CD4-positive, alpha-beta T cell treated with Interleukin-4 for 4 hours (primary cell): Measurements from ENCODE around the gene PPARG.

ENCODE experiments used
- DNase-seq: peaks from one replicate; pipeline ENCODE4 v3.0.0-alpha.2; 2020

Gene PPARG

DNA sequence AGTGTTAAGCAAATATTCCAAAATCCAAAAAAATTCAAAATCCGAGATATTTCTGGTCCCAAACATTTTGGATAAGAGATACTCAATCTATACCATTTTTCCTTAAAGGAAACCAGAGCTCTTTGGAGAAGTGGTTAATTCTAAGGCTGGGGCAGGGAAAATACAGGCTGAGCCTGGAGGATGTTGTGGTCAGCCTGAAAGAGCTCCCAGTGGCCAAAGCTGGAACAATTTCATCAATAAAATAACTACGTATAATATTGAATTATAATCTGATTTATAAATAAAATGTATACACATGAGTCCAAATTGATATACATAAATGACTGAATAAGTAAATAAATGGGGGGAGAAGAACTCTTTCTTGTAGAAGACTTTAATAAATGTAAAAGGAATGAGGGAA is 24.6 kb downstream of the PPARG start:
- DNase-seq = no peak

DNA sequence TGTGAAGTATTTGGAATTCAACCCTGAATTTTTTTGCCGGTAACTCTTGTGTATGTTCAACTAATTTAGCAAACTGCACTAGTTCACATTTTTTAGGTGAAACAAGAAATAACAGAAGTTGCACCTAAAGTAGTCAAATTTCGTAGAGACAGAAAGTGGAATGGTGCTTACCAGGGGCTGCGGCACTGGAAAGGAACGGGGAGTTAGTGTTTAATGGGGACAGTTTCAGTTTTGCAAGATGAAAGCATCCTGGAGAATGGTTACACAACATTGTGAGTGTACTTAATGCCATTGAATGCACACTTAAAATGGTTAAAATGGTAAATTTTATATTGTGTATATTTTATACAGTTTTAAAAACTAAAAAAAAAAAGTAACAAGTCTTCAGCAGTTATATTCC is 27.4 kb downstream of the PPARG start:
- no peak for DNase-seq

DNA sequence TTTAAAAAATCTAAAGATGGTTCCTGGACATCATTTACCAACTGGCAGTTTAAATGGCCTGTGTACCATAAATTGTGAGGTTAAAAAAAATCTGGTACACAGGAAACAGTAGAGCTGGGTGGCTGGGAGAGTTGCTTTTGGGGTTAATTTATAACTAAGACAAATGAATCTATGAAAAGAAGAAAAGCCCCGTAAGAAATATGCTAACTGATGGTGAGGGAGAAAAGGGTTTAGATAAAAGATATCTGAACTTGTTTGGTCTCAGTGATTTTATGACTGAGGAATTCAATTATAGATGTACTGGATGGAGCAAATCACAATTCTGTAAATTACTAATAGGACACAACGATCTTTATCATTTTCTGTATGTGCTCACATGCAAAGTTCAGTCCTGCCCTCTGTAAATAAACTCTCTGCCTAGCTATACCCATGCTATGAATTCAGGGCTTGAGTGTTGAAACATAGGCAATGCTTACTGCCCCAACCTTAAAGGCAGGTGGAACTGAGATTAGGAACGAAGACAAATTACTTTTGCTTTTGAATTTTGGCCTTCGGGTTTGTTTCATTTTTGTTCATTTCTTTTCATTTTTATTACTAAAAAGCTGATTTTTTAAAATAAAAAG is 28.0 kb downstream of the PPARG start:
- DNase-seq = no peak

DNA sequence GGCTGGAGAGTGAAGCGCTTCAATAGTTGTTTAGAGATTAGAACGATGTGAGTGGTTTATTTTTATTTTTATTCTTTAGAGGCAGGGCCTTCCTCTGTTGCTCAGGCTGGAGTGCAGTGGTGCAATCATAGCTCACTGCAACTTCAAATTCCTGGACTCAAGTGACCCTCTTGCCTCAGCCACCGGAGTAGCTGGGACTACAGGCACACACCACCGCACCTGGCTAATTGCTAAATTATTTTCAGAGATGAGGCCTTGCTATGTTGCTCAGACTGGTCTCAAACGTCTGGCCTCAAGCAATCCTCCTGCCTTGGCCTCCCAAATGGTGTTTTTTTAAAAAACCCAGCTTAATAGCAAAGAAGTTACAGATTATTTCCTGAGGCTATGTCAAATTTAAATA is 29.0 kb downstream of the PPARG start:
- DNase-seq = no peak

DNA sequence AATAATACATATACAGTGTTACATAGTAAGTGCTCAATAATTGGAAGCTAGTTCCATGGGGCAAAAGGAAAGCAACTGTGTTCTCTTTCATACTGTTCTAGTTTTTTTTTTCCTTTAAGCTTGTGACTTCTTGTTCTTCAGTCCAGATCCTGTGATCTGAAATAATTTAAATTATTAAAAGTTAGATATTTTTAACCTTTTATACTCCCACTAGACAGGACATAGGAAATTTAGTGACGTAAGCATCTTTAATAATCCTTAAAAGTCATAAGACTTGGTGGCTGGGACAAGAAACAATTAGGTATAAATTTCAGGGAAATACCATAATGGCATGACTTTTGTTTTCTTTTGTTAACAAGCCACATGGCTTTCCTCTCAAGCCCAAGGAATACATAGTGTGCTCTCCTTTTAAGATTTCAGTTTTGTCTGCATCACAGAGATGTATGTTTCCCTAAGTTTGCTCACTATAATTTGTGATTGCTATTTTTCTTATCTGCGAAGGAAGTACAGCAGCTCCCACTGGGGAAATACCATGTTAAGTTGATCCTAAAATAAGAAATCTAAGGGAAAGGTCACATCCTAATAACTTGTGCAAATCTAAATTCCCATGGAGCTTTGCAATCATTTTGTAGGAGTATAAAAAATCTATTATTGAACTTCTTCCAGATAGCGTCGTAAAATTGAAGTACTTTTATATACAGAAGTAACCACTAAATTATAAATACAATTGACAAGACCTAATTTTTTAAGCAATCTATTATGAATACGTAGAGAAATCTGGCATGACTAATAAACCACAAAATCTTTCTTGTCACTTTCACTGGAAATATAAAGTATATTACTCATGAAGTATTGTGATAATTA is 30.1 kb downstream of the PPARG start:
- DNase-seq = no peak

DNA sequence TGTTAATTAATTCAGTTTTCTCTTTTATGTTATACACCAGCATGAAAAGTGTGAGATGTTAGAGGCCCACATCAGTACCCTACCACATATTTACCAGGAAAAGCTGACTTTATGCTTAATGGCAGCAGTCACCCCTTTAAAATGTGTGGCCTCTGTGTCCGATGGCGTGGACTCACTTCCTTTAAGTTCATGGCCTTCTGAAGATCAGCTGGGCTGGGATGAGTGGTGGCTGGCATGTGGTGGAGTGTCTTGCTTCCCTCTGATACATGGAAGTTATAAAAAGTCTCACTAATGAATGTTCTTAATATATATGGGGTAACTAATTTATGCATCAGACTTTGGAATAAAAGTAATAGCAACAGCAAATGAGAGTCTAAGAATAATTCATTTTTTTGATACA is 32.1 kb downstream of the PPARG start:
- no peak for DNase-seq

DNA sequence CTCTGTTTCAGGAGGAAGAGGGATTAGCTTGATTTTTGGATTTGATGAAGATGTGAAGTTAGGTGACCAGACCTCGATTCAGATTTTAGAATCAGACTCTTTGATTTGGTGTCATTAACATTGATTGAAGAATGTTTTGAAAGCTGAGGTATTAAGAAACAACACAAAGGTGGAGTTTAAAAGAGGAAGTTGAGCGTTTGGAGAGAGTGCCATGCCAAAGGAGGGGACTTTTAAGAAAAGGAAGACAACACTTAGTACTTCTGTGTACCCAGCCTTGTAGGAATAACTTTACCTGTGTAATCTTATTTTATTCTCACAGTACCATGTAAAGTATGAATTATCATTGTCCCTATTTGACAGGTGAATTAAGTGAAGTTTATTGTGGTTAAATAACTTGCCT is 34.4 kb downstream of the PPARG start:
- no peak for DNase-seq

DNA sequence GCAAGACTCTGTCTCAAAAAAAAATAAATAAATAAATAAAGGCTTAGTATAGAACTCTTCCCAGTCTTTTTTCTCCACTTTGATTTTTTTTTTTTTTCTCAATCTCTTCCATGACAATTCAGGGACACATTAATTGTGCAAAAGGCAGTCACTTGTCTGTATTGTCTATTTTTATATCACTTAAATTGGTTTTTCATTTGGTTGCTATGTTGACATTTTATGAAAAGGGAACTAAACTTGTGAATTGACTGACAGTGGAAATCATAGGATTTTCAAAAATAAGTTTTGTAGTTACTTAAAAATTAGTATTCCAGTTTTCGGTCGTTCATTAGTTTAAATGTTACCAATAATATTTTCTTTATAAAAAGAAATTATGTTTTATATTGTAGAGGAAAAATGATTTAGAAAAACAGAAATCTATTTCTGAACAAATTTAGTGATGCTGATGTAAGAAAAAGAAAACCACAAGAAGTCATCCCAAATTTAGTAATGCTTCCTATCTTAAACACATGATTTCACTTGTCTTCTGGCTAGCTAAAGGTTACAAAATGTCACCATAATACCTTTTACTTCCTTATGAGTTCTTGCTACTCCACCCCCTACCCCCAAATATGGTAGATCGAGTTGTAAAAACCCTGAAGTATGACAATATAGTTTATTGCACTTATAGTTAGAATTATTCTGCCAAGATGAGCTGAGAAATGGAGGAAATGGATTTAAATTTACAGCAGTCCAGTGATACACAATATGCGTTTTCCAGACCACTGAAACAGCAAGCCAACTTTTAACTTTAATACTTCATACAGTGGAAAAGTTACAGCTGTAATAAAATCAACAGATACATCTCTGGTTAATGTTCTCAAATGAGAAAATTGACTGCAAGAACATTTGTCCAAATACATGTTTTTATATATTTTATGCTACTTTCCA is 37.0 kb downstream of the PPARG start:
- no peak for DNase-seq

DNA sequence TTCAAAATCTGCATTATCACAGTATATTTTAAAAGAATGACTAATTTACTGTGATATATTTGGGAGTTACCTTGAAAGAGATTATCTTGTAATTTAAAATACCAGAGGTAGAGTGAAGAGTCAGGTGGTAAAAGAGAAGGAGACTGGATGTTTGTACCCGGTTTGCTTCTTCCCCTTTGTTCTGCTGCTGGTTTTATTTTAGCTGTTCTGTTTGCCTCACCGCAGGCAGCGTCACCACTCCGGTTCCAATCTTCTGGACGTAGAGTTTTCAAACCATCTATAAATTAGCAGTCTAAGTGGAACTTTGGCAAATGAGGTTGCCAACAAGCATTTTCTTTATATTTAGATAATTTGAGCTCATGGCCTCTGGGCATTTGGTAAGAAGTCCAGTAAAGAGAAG is 38.2 kb downstream of the PPARG start:
- DNase-seq = no peak

DNA sequence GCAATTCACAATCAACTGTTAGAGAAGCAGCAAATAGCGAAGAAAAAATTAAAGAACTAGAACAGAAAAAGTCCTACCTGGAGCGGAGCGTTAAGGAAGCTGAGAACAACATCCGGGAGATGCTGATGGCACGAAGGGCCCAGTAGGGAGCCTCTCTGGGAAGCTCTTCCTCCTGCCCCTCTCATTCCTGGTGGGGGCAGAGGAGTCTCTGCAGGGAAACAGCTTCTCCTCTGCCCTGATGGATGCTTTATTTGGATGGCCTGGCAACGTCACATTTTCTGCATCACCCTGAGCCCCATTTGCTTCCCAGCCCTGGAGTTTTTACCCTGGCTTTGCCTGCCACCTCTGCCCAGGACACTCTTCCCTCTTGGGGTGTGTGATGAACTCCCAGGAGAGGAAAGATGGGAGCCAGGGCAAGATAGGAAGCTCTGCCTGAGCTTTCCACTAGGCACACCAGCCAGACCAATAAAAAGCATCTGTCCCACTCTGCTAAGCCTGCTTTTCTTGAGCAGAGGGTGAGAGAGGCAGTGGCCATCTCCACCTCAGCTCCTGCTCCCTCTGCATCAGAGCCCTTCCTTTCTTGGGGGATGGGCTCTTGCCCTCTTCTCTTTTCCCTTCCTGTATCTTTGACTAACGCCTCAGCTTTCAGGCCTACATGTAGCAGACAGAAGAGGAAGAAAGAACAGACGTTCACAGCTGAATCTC is 39.4 kb downstream of the PPARG start:
- DNase-seq = no peak

DNA sequence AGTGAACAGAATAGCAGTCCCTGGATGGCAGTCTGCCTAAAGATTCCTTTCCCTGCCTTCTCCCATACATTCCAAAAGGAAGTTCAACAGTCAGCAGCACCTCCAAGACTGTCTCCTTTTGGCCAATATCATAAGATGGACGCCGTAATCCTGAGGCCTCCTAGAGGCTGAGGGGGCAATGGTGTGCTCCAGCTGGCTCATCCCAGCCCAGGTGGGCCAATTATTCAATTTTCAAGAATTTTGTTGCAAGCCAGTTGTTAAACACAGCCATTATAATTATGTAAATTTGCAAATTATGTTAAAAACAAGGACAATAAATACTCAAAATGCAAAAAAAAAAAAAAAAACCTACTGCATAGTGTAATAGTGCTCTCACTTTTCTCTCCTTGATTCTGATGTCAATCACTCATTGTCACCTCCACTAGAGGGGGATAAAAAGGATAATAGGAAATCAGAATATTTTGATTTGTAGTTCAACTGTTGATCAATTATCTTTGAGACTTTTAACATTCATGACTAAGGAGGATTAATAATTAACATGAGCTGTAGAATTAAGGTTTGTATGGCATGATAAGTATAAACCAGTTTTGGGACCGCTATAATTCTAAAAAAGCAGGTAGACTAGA is 40.1 kb downstream of the PPARG start:
- DNase-seq = no peak

DNA sequence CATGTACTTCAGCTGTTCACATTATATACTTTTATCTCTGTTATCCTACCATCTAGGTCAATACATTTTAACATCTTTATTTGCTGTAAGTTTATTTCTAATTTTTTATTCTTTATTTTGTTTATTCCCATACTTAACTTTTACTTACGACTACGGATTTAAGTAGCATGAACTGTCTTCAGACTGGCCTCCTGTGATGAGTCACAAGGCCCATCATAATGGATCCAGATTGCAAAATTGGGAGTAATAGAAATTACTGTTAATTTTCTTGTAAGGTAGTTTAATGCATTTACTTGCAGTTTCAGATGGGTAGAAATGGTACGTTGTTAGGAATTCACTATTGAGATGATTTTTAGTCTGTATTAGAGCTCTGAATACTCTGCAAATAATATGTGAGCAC is 45.9 kb downstream of the PPARG start:
- DNase-seq = no peak

DNA sequence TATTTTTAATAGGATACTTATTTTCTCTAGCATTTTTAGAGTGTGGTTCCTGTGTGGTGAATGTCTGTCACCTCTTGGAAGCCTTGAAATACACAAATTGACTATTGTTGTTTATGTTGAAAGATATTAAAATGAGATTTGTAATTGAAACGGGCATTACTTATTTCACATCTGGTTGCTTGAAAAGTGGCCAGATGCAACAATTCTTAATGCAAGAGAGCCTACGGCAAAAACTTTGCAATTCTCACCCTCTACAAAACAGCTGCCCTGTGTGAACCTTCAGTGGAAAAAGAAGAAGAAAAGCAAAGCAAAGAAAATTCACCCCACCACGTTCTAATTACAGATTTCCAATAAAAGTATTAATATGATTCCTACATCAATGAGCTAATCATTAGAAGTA is 46.6 kb downstream of the PPARG start:
- DNase-seq = no peak

DNA sequence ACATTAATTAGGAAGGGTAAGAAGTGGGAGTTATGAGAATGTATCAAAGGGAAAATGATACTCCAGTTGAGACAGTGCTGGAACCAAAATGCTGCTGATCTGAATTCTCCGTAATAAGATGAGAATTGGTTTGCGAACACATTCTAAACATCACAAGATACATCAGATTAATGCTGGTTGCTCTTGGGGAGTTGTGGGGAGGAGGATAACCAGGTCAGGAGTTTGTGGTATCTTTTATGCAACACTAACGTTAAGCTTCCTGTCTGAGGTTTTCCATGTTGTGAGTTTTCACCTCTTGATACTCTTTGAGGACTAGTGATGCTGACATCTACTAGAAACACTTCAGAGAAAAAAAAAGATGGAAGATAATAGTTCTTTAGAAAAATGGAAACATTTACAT is 47.2 kb downstream of the PPARG start:
- DNase-seq = peak; percentile 30

DNA sequence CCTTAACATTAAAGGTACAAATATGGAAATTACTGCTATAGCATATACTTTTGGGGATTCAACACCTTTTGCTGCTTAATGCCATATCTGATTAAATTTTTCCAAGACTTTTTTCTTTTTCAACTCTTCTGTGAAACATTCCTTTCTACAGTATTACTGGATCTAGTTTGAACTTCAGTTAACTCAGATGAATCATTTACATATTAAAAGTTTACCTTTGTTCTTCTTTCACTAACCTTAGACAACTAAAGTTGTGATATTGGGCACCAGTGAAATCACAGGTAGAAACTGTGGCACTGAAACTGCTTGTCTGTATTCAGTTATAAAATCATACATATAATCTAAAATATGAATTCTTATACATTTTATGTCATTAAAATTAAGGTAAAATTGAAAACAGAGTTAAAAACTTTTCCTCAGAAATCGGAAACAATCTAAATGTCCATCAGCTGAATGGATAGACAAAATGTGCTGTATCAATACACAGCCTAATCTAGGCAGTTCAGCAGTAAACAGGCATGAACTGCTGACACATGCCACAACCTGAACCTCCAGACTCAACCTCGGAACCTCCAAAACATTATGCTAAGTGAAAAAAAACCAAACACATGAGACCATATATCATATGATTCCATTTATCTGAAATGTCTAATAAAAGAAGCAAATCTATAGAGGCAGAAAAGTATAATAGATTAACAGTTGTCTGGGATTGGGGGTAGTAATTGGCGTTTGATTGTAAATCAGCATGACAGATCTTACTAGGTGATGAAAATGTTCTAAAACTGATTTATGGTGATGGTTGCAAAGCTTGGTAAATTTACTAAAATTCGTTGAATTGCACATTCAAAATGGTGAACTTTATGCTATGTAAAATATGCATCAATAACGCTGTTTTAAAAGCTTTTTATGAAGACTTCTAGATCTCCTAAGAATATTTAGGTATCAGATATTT is 50.0 kb downstream of the PPARG start:
- DNase-seq = no peak

DNA sequence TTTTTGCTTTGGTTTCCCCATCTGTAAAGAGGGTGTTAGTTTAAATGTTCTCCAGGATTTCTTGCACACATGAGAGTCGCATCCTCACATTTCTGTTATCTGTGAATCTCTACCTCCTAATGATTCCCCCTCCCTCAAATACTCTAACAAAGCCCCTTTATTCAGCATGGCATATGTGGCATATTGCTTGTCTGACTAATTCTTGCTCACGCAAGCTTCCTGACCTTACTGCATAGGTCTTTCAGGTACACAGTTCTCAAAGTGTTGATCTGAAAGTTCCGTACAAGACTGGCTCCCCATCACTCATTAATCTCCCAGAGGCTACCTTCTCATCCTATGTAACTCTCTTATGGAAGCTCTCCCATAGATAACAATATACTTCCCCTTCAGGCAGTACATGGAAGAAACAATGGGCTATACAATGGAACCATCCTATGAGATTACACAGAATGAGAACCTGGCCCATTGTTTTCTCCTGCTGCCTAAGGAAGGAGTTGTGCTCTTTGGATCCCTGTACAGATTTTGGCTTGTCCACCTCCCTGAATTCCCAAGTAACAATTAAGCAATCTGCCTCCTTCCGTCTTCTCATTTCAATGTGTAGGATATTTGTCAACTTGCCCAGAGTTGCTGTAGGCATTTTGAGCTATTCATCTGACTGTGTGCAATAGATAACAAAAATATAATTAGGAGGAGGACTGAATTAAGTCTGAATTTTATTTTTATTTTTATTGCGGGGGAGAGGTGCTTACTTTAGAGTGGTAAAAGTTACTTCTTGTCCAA is 51.0 kb downstream of the PPARG start:
- DNase-seq = no peak

DNA sequence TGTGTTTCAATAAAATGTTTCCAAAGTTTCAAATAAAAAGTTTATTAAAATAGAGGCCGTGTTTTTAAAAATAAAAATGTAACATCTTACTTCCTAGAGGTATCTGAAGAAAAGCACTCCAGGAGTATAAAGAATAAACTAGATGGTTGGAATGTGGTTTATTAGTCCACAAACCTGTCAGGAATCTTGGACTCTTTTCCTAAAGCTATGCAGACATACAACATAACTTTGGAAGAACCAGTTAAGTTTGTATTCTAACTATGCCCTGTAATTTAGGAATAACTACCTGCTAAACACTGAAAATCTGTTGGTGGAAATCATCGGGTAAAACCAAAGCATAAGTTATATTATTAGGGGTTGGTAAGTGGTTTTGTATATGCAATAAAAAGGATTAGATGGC is 51.6 kb downstream of the PPARG start:
- no peak for DNase-seq

DNA sequence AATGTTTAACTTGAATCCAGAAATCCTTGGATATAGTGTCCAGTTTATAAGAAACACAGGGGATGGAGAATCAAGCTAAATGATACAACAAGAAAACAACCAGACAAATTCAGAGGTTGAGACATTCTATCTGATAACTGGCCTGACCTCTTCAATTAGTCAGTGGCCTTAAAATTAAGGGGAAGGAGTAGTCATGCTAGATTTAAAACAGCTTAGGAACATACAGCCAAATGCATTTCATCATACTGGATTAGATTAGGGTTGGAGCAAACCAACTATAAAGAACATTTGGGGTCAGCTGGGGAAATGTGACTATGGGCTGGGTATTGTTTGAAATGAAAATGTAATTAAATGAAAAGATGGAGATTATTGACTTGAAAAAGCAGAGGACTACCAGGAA is 53.3 kb downstream of the PPARG start:
- DNase-seq = no peak

DNA sequence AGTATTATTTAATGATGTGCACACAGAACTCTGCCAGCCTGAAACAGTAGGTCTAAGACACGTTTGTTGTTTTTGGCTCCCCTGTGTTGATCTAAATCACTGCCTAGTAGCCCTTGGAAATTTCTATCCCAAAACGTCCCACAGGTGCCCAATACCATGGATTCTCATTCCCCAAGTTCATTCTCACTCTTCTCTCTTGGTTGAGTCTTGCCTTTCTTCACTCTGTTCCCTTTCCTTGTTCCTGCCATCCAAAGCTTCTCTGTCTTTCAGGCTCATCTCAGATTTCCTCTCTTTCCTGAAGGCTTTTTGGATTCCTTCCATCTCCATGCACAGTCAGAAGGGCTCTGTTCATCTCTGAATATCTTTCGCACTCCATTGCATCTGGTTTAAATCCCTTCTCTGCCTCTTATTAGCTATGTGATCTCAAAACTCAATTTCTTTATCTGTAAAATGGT is 54.2 kb downstream of the PPARG start:
- no peak for DNase-seq

DNA sequence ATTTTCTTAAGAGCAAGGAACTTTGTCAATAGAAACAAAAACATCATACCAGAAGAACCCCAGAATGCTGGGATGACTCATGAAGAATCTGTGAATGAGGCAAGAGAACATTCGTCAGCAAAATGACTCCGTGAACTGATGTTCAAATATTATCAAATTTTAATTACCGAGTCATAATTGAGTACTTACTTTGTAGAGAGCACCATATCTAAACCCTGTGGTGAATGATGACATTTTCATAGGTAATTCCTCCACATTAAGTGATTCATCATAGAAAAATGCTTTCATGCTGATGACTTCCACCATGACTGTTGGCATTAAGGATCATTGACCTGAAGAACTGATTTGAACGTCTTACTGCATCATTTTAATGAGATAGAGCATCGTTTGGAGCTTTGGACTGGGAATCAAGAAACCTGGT is 56.3 kb downstream of the PPARG start:
- DNase-seq = no peak
